A549 treated with dexamethasone at 1 μM for 4 hours (cell line): Measurements from ENCODE around the gene OR4A16. TPM values are rescaled to one million over a fixed set of nuclear protein-coding genes. Genes with fewer than 3 reads are reported as not detected.

Source experiments
- total RNA-seq: library from RNA; stranded (reverse); fragments of 200-300 nt; extraction: Qiagen RNA extraction; gene quantifications from 5 replicates; pipeline ENCODE4 v1.2.3, GENCODE V29; 2022

Gene OR4A16, protein sequence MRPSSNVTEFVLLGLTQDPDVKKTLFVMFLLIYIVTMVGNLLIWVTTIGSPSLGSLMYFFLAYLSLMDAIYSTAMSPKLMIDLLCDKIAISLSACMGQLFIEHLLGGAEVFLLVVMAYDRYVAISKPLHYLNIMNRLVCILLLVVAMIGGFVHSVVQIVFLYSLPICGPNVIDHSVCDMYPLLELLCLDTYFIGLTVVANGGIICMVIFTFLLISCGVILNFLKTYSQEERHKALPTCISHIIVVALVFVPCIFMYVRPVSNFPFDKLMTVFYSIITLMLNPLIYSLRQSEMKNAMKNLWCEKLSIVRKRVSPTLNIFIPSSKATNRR
- total RNA-seq, result not detected in 5 replicates

DNA sequence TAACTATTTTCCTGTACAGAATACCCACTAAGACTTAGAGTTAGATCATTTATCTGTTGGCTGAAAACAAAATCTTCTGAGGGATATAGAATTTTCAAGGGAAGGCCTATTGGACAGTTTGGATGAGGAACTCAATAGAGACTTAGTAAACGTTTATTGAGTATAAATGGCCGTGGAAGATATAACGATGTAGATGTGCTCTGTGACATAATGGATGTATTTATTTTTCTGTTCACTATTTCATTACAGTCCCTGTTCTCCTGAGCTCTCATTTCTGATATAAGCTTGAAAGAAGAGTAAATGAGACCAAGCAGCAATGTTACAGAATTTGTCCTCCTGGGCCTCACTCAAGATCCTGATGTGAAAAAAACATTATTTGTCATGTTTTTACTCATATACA, at the start of gene OR4A16:
Gene OR4A16, plus strand, starts transcription at position 301 of the 400 bp plus-strand sequence. Its CDS starts 0 bp downstream, at position 301.

DNA sequence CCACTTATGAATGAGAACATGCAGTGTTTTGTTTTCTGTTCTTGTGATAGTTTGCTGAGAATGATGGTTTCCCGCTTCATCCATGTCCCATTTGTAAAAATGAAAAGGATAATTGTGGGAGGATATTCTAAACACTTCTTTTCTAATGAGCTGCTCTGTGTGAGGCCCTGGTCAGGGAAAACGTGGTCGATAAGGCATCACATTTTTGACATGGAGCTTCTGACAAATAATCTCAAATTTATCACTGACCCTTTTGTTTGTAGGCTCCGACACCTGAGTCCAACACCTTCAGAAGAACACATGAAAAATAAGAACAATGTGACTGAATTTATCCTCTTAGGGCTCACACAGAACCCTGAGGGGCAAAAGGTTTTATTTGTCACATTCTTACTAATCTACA, 24.7 kb downstream of the OR4A16 start, which contains the start of gene OR4A15:
Gene OR4A15, plus strand, starts transcription at position 301 of the 400 bp plus-strand sequence. Its CDS starts 0 bp downstream, at position 301.

Other genes starting within 250 kb of the OR4A16 start
- 0.05 to 0.06 TPM in 2 of 5 replicates, not detected in the others for gene TRIM48, start 81.0 kb upstream of the OR4A16 start, total RNA-seq
- gene OR4A15, start 24.8 kb downstream of the OR4A16 start, total RNA-seq, result not detected in 5 replicates
- not detected in 5 replicates for gene OR4C15, start 211.3 kb downstream of the OR4A16 start, total RNA-seq
- gene OR4C16, start 228.9 kb downstream of the OR4A16 start, total RNA-seq, result not detected in 5 replicates